Activated naive CD4-positive, alpha-beta T cell treated with anti-CD3 and anti-CD28 coated beads, Interleukin-2, amount 10 ng/mL, durations not matched to agents 7 days and 5 days (primary cell): ENCODE results near the gene DPM1.

Source experiments
- CTCF ChIA-PET: fragments of 350-600 bp; sonication (Branson Sonifier 250); formaldehyde crosslinking; loops from one replicate; lab custom pipeline; 2021; ENCODE audit warnings: antibody characterized with exemption; lab: Charles Lee
- DNase-seq: peaks from one replicate; pipeline ENCODE4 v3.0.0-alpha.2; 2020
- H3K27ac Mint-ChIP-seq: one replicate; pipeline ENCODE4 v1.8.0; 2021; ENCODE audit warnings: mild to moderate bottlenecking, moderate library complexity, mixed read lengths
- H3K27me3 Mint-ChIP-seq: one replicate; pipeline ENCODE4 v1.8.0; 2021; ENCODE audit warnings: mild to moderate bottlenecking, mixed read lengths
- H3K36me3 Mint-ChIP-seq: one replicate; pipeline ENCODE4 v1.8.0; 2021; ENCODE audit warnings: mixed read lengths
- H3K4me1 Mint-ChIP-seq: one replicate; pipeline ENCODE4 v1.8.0; 2021; ENCODE audit warnings: mixed read lengths
- H3K4me3 Mint-ChIP-seq: one replicate; pipeline ENCODE4 v1.8.0; 2021; ENCODE audit warnings: mild to moderate bottlenecking, moderate library complexity, mixed read lengths
- H3K9me3 Mint-ChIP-seq: one replicate; pipeline ENCODE4 v1.8.0; 2021; ENCODE audit warnings: mixed read lengths

Gene DPM1

GRCh38 chr20:50931306-50932015, 26.9 kb downstream of the DPM1 start, which contains the start of gene ADNP:
TSS of gene ADNP (minus strand) at chr20:50931437. CDS start at chr20:50903996, 27,441 bp downstream.
- CTCF ChIA-PET: interaction anchor here (0.6 to 10.7 kb wide), 10 partner anchors 11 to 143 kb away, joined by 3 to 167 read pairs (median 4); partner anchors contain the start of genes BCAS4, DPM1 and MOCS3
- Mint-ChIP-seq H3K27ac (peak within 1 kb of the TSS; percentile 96), H3K4me3 (peak within 1 kb of the TSS; percentile 93), H3K27me3 (no peaks in the 10 kb centered on the region), H3K36me3 (peaks cover 51% of the 10 kb centered on the region), H3K9me3 (no peaks in the 10 kb centered on the region), H3K4me1 (peaks cover 46% of the 10 kb centered on the region)
- DNase-seq: peak; percentile 91

GRCh38 chr20:50930976-50931305, 27.4 kb downstream of the DPM1 start:
- peaks cover 49% of the 10 kb centered on the region for H3K4me1 Mint-ChIP-seq

DNA sequence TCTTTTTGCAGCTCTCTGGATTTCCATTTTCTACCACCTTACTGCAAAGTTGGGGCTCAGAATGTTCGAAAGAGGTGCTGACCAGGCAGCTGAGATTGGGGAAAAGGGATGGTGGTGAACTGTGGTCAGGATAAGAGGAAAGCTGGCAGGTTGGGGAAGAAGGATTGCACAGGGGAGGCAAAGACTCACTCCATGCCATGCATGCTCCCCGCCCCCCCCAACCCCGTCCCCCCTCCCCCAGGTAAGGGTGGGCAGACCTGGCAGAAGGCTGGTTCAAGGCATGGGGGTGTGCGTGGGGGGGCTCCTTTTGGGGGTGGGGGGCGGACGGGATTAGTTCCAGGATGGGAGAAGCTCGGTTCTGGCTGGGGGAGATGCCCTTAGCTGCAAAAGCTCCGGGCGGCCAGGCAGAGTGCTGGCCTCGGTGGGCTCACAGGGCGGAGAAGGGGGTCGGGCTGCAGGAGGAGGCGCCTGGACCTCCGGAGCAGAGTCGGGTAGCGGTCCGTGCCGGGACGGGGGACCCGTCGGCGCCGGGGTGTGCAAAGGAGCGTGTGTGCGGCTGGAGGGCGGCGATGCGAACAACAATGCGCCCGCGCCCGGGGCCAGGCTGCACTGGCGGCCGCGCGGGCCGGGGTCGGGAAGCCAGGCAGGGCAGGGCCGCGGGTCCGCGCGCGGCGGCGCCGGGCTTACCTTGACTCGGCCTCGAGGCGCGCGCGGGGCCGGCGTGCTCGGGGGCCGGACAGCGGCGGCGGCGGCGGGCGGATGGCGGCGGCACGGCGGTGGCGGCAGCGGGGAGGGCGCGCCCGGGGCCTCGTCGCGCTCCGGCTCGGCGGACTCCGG, 28.0 kb downstream of the DPM1 start:
- peak overlapping the region; percentile 93 for H3K4me3 Mint-ChIP-seq
- peak; percentile 47 for DNase-seq
- H3K4me1 Mint-ChIP-seq: peaks cover 55% of the 10 kb centered on the region

More at GRCh38 chr20:50930976-50931305, 27.4 kb downstream of the DPM1 start:
- Mint-ChIP-seq H3K36me3 (peaks cover 50% of the 10 kb centered on the region), H3K27me3 (no peaks in the 10 kb centered on the region), H3K27ac (peak overlapping the region; percentile 94), H3K9me3 (no peaks in the 10 kb centered on the region), H3K4me3 (peak overlapping the region; percentile 78)
- CTCF ChIA-PET: interaction anchor here (0.6 to 10.7 kb wide), 10 partner anchors 10 to 143 kb away, joined by 3 to 167 read pairs (median 4); partner anchors contain the start of genes BCAS4, DPM1 and MOCS3
- no peak for DNase-seq

GRCh38 chr20:50929299-50930138, 28.8 kb downstream of the DPM1 start:
- H3K4me1 Mint-ChIP-seq: peaks cover 61% of the 10 kb centered on the region
- CTCF ChIA-PET: interaction anchor here (0.5 to 10.7 kb wide), 24 partner anchors 9 to 182 kb away, joined by 3 to 167 read pairs (median 6); partner anchors contain the start of genes BCAS4, DPM1 and MOCS3
- H3K27ac Mint-ChIP-seq: peak overlapping the region; percentile 98
- H3K27me3 Mint-ChIP-seq: no peaks in the 10 kb centered on the region
- DNase-seq: peak; percentile 97
- peaks cover 52% of the 10 kb centered on the region for H3K36me3 Mint-ChIP-seq
- H3K9me3 Mint-ChIP-seq: no peaks in the 10 kb centered on the region
- peak overlapping the region; percentile 93 for H3K4me3 Mint-ChIP-seq

More for the DNA sequence above, 28.0 kb downstream of the DPM1 start:
- CTCF ChIA-PET: interaction anchor here (0.5 to 10.7 kb wide), 20 partner anchors 10 to 183 kb away, joined by 3 to 167 read pairs (median 6); partner anchors contain the start of genes BCAS4, DPM1 and MOCS3
- Mint-ChIP-seq H3K36me3 (peaks cover 53% of the 10 kb centered on the region), H3K27me3 (no peaks in the 10 kb centered on the region), H3K27ac (peak overlapping the region; percentile 98), H3K9me3 (no peaks in the 10 kb centered on the region)

GRCh38 chr20:50928469-50928868, 29.9 kb downstream of the DPM1 start:
- H3K4me3 Mint-ChIP-seq: peak overlapping the region; percentile 93
- DNase-seq: no peak
- peaks cover 64% of the 10 kb centered on the region for H3K4me1 Mint-ChIP-seq
- peaks cover 49% of the 10 kb centered on the region for H3K36me3 Mint-ChIP-seq
- H3K27me3 Mint-ChIP-seq: no peaks in the 10 kb centered on the region
- no peaks in the 10 kb centered on the region for H3K9me3 Mint-ChIP-seq
- CTCF ChIA-PET: interaction anchor here (0.7 to 10.7 kb wide), 12 partner anchors 8 to 178 kb away, joined by 3 to 167 read pairs (median 14); partner anchors contain the start of genes BCAS4, DPM1 and MOCS3
- no peak overlapping the region for H3K27ac Mint-ChIP-seq

- no peak overlapping the region for H3K4me3 Mint-ChIP-seq
- no peak for DNase-seq
- H3K36me3 Mint-ChIP-seq: peaks cover 44% of the 10 kb centered on the region
- CTCF ChIA-PET: interaction anchor here (1.1 to 10.7 kb wide), 2 partner anchors 15 to 133 kb away, joined by 3 to 167 read pairs; partner anchors contain the start of gene BCAS4
- H3K27me3 Mint-ChIP-seq: no peaks in the 10 kb centered on the region
- H3K9me3 Mint-ChIP-seq: no peaks in the 10 kb centered on the region
- peaks cover 62% of the 10 kb centered on the region for H3K4me1 Mint-ChIP-seq
- no peak overlapping the region for H3K27ac Mint-ChIP-seq
These were observed 31.8 kb downstream of the DPM1 start for GRCh38 chr20:50926530-50926929.

DNA sequence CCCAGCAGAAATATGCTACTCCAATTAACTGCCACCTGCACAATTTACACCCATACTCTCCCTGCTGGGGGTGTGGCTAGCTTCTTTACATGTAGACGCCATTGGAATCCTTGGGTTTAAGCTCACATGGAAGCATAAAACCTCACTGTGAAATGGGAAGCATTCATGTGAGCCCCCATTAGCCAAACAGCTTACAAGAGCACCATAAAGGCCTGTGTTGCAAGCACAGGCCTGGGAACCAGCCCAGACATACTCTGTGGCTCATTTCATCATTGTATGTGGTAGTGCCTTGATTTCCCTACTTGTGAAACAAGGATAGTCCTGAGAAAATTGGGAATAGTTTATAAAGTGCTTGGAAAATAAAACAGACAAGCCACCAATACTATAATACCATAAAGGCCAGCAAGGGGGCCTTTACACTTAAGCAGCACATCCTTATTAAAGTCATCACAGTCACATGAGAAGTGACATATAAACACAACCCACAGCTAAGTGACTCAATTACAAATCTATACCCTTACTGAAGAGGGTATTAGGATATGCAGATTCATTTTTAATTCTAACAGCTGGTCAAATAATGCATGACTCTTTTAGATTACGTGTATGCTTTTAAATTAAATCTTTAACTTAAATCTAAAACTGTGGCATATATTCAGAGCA, 33.9 kb downstream of the DPM1 start:
- Mint-ChIP-seq H3K9me3 (no peaks in the 10 kb centered on the region), H3K27me3 (no peaks in the 10 kb centered on the region), H3K4me3 (no peak overlapping the region), H3K36me3 (peaks cover 42% of the 10 kb centered on the region), H3K27ac (no peak overlapping the region), H3K4me1 (peaks cover 65% of the 10 kb centered on the region)
- CTCF ChIA-PET: interaction anchor here (1.3 to 10.7 kb wide), 3 partner anchors 12 to 131 kb away, joined by 3 to 167 read pairs (median 3); partner anchors contain the start of gene BCAS4
- no peak for DNase-seq

DNA sequence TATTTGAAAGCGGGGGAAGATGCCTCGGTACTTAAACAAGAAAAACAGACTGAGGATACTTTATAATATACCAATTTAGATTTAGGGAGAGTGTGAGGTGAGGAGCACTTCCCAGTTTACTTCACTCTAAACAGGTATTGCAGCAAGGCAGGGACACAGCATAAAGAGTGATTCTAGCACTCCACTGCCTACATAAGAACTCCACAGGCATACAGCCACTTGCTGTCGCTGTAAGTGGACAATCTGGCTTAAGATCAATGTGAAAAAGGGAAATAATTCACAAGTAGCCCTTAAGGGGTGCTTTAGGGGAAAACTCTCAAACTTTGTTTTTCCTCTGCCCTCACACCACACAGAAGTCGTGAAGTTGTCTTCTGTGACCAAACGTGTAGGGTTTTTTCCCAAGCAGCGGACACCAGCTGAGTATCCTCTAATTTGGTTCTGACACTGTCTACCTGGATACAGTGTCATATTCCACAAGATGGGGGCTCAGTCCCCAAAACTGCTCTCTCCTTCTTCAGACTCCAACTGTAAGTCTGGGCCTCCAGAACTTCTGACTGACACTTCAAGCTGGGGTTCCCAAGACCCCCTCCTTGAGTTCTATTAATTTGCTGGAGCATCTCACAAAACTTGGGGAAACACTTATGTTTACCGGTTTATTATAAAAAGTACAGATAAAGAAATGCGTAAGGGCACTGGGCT, 36.4 kb downstream of the DPM1 start:
- Mint-ChIP-seq H3K36me3 (peaks cover 34% of the 10 kb centered on the region), H3K27ac (peak overlapping the region; percentile 30), H3K27me3 (no peaks in the 10 kb centered on the region), H3K9me3 (no peaks in the 10 kb centered on the region), H3K4me3 (no peak overlapping the region), H3K4me1 (peaks cover 53% of the 10 kb centered on the region)
- CTCF ChIA-PET: interaction anchor here (0.5 to 3.5 kb wide), 4 partner anchors 7 to 438 kb away, joined by 3 to 26 read pairs (median 3); no protein-coding TSS in a partner anchor
- no peak for DNase-seq

- Mint-ChIP-seq H3K9me3 (no peaks in the 10 kb centered on the region), H3K36me3 (peaks cover 39% of the 10 kb centered on the region), H3K4me3 (no peak overlapping the region), H3K4me1 (peaks cover 54% of the 10 kb centered on the region), H3K27me3 (no peaks in the 10 kb centered on the region), H3K27ac (peak overlapping the region; percentile 24)
- DNase-seq: no peak
- CTCF ChIA-PET: interaction anchor here (0.5 to 3.5 kb wide), 8 partner anchors 8 to 131 kb away, joined by 3 to 26 read pairs (median 3); partner anchors contain the start of genes ADNP and BCAS4
These were observed 37.3 kb downstream of the DPM1 start for GRCh38 chr20:50920997-50921396.

- Mint-ChIP-seq H3K27ac (peak overlapping the region; percentile 28), H3K27me3 (no peaks in the 10 kb centered on the region), H3K4me3 (no peak overlapping the region), H3K9me3 (no peaks in the 10 kb centered on the region), H3K36me3 (peaks cover 29% of the 10 kb centered on the region), H3K4me1 (peaks cover 51% of the 10 kb centered on the region)
- CTCF ChIA-PET: interaction anchor here (3.5 kb wide), 1 partner anchor 10 kb away, joined by 26 read pairs; no protein-coding TSS in a partner anchor
- DNase-seq: no peak
These were observed 38.8 kb downstream of the DPM1 start for GRCh38 chr20:50919567-50919966.

- Mint-ChIP-seq H3K4me3 (no peak overlapping the region), H3K27ac (no peak overlapping the region), H3K27me3 (no peaks in the 10 kb centered on the region), H3K4me1 (peaks cover 59% of the 10 kb centered on the region), H3K9me3 (no peaks in the 10 kb centered on the region), H3K36me3 (peaks cover 32% of the 10 kb centered on the region)
- CTCF ChIA-PET: interaction anchor here (3.5 kb wide), 1 partner anchor 11 kb away, joined by 26 read pairs; no protein-coding TSS in a partner anchor
- DNase-seq: no peak
These were observed 39.9 kb downstream of the DPM1 start for GRCh38 chr20:50918403-50918802.

DNA sequence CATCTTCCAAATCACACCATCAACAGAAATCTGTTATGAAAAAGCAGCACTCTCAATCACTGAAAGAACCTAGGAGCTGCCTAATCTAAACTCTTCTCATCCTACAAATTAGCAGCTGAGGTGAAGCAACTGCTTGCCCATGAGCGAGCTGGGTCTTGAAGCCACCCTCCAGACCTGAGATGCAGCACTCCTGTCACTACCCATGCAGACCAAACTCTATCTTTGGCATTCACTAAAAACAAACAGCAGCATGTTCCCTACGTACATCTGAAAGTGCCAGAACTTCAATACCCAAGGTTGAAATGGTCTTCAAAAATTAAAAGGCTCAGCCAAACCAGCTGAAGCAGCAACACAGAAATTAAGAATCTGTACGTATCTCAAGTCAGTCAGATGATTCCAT, 41.4 kb downstream of the DPM1 start:
- no peak overlapping the region for H3K27ac Mint-ChIP-seq
- H3K36me3 Mint-ChIP-seq: peaks cover 31% of the 10 kb centered on the region
- no peaks in the 10 kb centered on the region for H3K9me3 Mint-ChIP-seq
- no peaks in the 10 kb centered on the region for H3K27me3 Mint-ChIP-seq
- CTCF ChIA-PET: interaction anchor here (0.7 to 3.7 kb wide), 3 partner anchors 12 to 122 kb away, joined by 3 to 31 read pairs (median 3); partner anchors contain the start of gene BCAS4
- no peak for DNase-seq
- H3K4me1 Mint-ChIP-seq: peaks cover 56% of the 10 kb centered on the region
- H3K4me3 Mint-ChIP-seq: no peak overlapping the region
